Testis (tissue), 2 donors: Measurements from ENCODE around the gene SLC2A14.
"Not testable (repeated sequence)": the region's sequence is repeated elsewhere in the genome, so short reads cannot be mapped to it uniquely, and the experiment has no call there.

ENCODE experiments used
- POLR2A ChIP-seq: fragments of 450-650 bp; IDR thresholded peaks from one replicate; pipeline ENCODE4 v1.6.1; 2017; ENCODE audit warnings: antibody characterized with exemption, mild to moderate bottlenecking, moderate library complexity
- TF ChIP-seq, protein P1 (sequence below), 3 experiments: fragments of 450-650 bp in 2 of 3; fragments of 200-600 bp in 1 of 3; sonication (generic) in 1 of 3; IDR thresholded peaks; one replicate each; pipeline ENCODE4 v1.5.1; 2016 to 2019; ENCODE audit warnings: antibody characterized with exemption in 3 of 3, mild to moderate bottlenecking in 2 of 3, moderate library complexity in 1 of 3

DNA sequence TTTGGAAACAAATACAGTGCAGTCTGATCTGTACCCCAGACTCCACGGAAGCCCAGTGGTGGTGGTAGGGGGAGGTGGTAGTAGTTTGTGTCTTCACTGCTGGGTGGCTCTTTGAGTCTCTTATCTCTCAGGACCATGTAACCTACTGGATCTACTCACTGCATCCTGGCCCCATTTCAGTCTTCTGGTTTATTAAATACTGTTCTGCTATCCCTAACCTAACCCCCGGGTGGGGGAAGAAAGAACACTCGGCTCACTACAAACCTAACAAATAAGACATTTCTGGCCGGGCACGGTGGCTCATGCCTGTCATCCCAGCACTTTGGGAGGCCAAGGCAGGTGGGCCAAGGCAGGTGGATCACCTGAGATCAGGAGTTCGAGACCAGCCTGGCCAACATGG, 39.5 kb downstream of the SLC2A14 start:
- TF ChIP-seq, protein P1, sequence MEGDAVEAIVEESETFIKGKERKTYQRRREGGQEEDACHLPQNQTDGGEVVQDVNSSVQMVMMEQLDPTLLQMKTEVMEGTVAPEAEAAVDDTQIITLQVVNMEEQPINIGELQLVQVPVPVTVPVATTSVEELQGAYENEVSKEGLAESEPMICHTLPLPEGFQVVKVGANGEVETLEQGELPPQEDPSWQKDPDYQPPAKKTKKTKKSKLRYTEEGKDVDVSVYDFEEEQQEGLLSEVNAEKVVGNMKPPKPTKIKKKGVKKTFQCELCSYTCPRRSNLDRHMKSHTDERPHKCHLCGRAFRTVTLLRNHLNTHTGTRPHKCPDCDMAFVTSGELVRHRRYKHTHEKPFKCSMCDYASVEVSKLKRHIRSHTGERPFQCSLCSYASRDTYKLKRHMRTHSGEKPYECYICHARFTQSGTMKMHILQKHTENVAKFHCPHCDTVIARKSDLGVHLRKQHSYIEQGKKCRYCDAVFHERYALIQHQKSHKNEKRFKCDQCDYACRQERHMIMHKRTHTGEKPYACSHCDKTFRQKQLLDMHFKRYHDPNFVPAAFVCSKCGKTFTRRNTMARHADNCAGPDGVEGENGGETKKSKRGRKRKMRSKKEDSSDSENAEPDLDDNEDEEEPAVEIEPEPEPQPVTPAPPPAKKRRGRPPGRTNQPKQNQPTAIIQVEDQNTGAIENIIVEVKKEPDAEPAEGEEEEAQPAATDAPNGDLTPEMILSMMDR (IDR thresholded peaks at IDR 0.05) = not testable (repeated sequence)
- TF ChIP-seq POLR2A = not testable (repeated sequence)
